Measurements from ENCODE around the gene NFE2L3. TPM values are rescaled to one million over a fixed set of nuclear protein-coding genes. Genes with fewer than 3 reads are reported as not detected.

Gene NFE2L3
- total RNA-seq, 6 donors from 2014 or later: 5.5 to 13.8 (median 7.0) TPM

- peak; percentile 60 to 90 for DNase-seq
- H3K36me3 ChIP-seq: peaks cover 17 to 37% (median 20%) of the 10 kb centered on the region in 4 donors
- peak; percentile 61 to 78 for ATAC-seq (ENCODE audit: low FRiP score in 2 of 2)
- H3K4me3 ChIP-seq: peak overlapping the region; percentile 85 to 95 (median 90)
- peak overlapping the region; percentile 99 to 100 (median 100) for H3K27ac ChIP-seq
- H3K9me3 ChIP-seq: no peaks in the 10 kb centered on the region
- TF ChIP-seq POLR2AphosphoS5 (IDR thresholded peaks at IDR 0.05) (no peak), CTCF (IDR thresholded peaks at IDR 0.05) (no peak), EP300 (IDR thresholded peaks at IDR 0.05) (no peak), POLR2A (IDR thresholded peaks at IDR 0.05) (no peak)
- WGBS, 2 donors: 0 to 1% methylated on average over 26 to 29 of the region's 29 CpGs
- peaks cover 45 to 58% (median 54%) of the 10 kb centered on the region in 4 donors for H3K4me1 ChIP-seq
- no peaks in the 10 kb centered on the region for H3K27me3 ChIP-seq
Measured at GRCh38 chr7:26200038-26200443, 48.0 kb downstream of the NFE2L3 start.

DNA sequence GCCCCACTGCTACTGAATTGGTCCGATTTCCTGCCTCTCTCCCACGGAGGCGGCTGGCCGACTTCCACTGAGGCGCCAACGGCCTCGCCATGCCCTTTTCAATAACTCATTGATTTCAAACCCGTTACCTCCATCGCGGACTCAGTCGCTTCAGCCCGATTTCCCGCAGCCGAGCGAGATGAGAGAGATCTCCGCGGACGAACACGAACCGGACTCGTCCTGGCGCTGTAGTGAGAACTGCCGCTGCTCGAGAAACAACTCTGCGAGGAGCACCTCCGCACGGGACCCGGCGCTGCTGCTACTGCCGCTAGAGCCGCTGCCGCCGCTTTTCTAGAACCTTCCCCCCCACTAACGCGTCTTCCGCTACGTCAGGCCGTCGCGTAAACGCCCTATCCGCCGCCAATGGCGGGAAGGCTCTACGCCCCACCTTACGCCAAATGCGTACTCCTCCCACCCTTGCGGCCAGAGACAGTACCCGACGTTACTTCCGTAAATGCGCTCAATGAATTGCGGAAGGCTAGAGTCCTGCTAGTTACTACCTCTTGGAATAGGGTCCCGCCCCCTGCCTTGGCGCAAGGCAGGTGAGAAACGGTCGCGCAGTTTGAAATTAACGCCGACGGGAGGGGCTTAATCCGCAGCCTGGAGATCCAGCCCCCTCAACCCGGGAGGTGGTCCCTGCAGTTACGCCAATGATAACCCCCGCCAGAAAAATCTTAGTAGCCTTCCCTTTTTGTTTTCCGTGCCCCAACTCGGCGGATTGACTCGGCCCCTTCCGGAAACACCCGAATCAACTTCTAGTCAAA, 48.6 kb downstream of the NFE2L3 start, which contains the start of gene HNRNPA2B1:
TSS of gene HNRNPA2B1 (minus strand) at position 303 of the 803 bp plus-strand sequence. CDS start at position 134, 169 bp downstream.
- Histone ChIP-seq H3K27ac (peak within 1 kb of the TSS; percentile 99 to 100 (median 100)), H3K4me3 (peak within 1 kb of the TSS; percentile 86 to 95 (median 90)), H3K9me3 (no peaks in the 10 kb centered on the region), H3K36me3 (peaks cover 11 to 34% (median 17%) of the 10 kb centered on the region in 4 donors), H3K4me1 (peaks cover 43 to 58% (median 52%) of the 10 kb centered on the region in 4 donors), H3K27me3 (no peaks in the 10 kb centered on the region)
- ATAC-seq (ENCODE audit: low FRiP score in 2 of 2) (peak; percentile 88 to 98), DNase-seq (peak; percentile 98)
- 1% methylated on average over 27 to 68 of the region's 71 CpGs for WGBS, 2 donors
- TF ChIP-seq EP300 (IDR thresholded peaks at IDR 0.05): peak in 1 of 4 donors; percentile 86
- peak; percentile 100 for TF ChIP-seq POLR2AphosphoS5 (IDR thresholded peaks at IDR 0.05)
- TF ChIP-seq POLR2A (IDR thresholded peaks at IDR 0.05): peak; percentile 99 to 100 (median 100)
- TF ChIP-seq CTCF (IDR thresholded peaks at IDR 0.05): peak in 4 of 6 experiments; percentile 20 to 69 (median 46)

DNA sequence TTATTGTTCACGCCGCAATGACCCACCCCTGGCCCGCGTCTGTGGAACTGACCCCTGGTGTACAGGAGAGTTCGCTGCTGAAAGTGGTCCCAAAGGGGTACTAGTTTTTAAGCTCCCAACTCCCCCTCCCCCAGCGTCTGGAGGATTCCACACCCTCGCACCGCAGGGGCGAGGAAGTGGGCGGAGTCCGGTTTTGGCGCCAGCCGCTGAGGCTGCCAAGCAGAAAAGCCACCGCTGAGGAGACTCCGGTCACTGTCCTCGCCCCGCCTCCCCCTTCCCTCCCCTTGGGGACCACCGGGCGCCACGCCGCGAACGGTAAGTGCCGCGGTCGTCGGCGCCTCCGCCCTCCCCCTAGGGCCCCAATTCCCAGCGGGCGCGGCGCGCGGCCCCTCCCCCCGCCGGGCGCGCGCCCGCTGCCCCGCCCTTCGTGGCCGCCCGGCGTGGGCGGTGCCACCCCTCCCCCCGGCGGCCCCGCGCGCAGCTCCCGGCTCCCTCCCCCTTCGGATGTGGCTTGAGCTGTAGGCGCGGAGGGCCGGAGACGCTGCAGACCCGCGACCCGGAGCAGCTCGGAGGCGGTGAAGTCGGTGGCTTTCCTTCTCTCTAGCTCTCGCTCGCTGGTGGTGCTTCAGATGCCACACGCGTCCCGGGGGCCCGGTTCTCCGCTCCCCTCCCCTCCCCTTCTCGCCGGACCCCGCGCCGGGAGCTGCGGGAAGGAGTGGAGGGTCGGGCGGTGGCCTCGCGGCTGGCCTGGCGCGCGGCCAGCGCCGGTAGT, 49.4 kb downstream of the NFE2L3 start, which contains the start of gene CBX3:
TSS of gene CBX3 (plus strand) at position 499 of the 772 bp plus-strand sequence. CDS start 1,254 bp downstream, outside the sequence.
- TF ChIP-seq CTCF (IDR thresholded peaks at IDR 0.05): no peak
- peak in 1 of 4 donors; percentile 32 for TF ChIP-seq EP300 (IDR thresholded peaks at IDR 0.05)
- TF ChIP-seq POLR2A (IDR thresholded peaks at IDR 0.05): peak in 2 of 4 donors; percentile 81 to 83
- peak; percentile 78 to 89 for TF ChIP-seq POLR2AphosphoS5 (IDR thresholded peaks at IDR 0.05)

GRCh38 chr7:26202019-26202990, 50.3 kb downstream of the NFE2L3 start:
- Histone ChIP-seq H3K36me3 (peaks cover under 1 to 31% (median 11%) of the 10 kb centered on the region in 4 donors), H3K27me3 (no peaks in the 10 kb centered on the region), H3K4me3 (peak overlapping the region; percentile 86 to 95 (median 90)), H3K27ac (peak overlapping the region; percentile 99 to 100 (median 100)), H3K9me3 (no peaks in the 10 kb centered on the region), H3K4me1 (peaks cover 30 to 48% (median 37%) of the 10 kb centered on the region in 4 donors)
- TF ChIP-seq CTCF (IDR thresholded peaks at IDR 0.05): no peak
- peak in 1 of 4 donors; percentile 32 for TF ChIP-seq POLR2A (IDR thresholded peaks at IDR 0.05)
- 0 to 1% methylated on average over 20 to 21 of the region's 68 CpGs for WGBS, 2 donors
- DNase-seq (peak; percentile 48 to 93), ATAC-seq (ENCODE audit: low FRiP score in 2 of 2) (peak in 1 of 2 donors; percentile 31)

More for the DNA sequence above, 49.4 kb downstream of the NFE2L3 start, which contains the start of gene CBX3:
- Histone ChIP-seq H3K9me3 (no peaks in the 10 kb centered on the region), H3K4me3 (peak within 1 kb of the TSS; percentile 86 to 95 (median 90)), H3K27ac (peak within 1 kb of the TSS; percentile 99 to 100 (median 100)), H3K36me3 (peaks cover 3 to 31% (median 12%) of the 10 kb centered on the region in 4 donors), H3K4me1 (peaks cover 39 to 57% (median 44%) of the 10 kb centered on the region in 4 donors), H3K27me3 (no peaks in the 10 kb centered on the region)
- ATAC-seq (ENCODE audit: low FRiP score in 2 of 2): peak; percentile 81 to 84
- DNase-seq: peak; percentile 87 to 96
- 0% methylated on average over 5 to 21 of the region's 86 CpGs for WGBS, 2 donors

Data from upper lobe of left lung (tissue), 6 donors.